ENCODE measurements around the gene RIGI.
"Not testable (repeated sequence)": the region's sequence is repeated elsewhere in the genome, so short reads cannot be mapped to it uniquely, and the experiment has no call there.

RIGI gene

DNA sequence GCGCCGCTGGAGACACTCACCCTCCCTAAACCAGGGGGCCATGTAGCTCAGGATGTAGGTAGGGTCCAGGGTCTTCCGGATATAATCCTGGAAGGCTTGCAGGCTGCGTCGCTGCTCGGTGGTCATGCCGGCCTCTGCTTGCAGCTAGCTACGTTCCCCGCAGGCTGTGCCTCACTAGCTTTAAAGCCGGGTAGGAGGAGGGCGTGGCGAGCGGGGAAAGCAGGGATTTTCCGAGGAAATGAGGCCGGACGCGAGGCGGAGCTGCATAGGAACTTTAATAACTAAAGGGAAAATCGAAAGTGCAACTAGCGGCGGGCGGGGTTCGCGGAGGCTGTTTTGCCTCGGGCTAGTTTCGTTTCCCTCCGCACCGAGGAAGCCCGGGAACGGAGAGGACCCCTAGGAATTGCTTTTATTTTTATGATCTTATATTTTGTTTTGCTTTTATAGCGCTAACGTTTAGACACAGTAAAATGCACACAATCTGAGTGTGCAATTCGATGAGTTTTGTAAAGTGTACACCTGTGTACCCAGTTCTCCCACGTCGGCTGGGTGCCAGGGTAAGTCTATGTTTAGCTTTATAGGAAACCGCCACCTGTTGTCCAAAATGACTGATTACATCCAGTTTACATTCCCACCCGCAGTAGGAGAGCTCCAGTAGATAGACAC lies at the start of gene RIGI:
Gene RIGI (minus strand): TSS at position 156 of the 666 bp plus-strand sequence. CDS start 30 bp downstream, at position 126.
- DNase-seq (ENCODE audit: insufficient read length, low spot score) (peak; percentile 17), FAIRE-seq (peak; percentile 92)

DNA sequence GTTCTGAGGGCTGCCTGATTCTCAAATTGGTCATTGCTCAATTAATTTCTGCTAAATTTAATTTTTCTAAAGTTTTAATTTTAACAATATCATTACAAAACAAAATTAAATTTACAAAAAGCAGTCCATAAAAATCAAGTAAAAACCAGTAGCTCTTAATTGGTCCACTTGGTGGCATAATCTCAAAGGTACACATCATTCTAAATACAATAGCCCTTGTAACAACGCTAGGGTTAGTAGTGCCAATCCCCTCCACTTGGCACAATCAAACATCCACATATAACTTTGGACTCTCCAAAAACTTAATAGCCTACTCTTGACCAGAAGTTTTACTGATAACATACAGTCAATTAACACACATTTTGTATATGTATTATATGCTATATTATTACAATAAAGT lies 48.9 kb upstream of the RIGI start:
- DNase-seq (ENCODE audit: insufficient read length, low spot score) (no peak), FAIRE-seq (no peak)

- DNase-seq (ENCODE audit: insufficient read length, low spot score) (no peak), FAIRE-seq (no peak)
Measured at GRCh38 chr9:32573821-32574220, 47.8 kb upstream of the RIGI start.

GRCh38 chr9:32572900-32573523 lies 47.0 kb upstream of the RIGI start, which contains the start of gene NDUFB6:
Gene NDUFB6, minus strand, starts transcription at chr9:32573159. Its CDS starts 99 bp downstream, at chr9:32573060.
- DNase-seq (ENCODE audit: insufficient read length, low spot score) (peak; percentile 81), FAIRE-seq (peak; percentile 100)

DNA sequence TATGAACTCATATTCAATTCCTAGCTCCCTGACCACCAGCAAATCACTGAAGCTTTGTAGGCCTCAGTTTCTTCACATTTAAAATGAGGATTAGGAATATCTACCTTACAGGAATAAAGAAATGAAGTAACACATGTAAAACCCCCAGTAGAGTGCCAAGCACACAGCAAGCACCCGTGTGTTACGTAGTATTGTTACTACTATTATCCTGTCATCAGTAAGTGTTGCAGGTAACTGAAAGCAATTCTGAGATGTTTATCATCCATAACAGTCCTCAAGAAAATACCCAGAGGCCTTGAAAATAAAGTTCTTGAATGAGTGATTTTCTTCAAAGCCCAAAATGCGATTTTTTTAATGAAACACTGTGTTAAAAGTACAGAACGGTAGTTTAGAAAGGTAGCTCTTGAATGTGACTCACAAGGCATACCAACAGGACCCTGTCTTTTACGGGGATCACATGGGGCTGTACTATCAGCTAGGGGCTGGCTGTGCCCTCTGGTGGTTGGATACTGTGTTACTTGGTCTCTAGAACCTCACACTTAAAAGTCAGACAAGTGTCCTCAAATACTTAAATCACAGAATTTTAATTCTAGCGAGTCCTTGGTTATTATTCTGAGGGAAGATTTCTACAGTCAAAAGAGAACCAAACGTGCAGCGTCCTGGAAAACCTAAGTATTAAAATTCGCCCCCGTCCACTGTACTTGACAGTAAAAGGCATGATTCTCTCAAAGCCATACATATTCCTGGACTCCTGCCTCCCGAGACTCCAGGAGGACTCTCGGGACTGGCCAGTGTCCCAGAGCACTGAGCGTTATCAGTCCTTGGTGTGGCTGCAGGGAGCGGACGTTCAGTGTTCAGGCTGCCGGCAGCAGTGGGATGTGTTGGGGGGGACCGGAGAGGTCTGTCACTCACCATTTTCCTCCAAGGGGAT lies 46.2 kb upstream of the RIGI start:
- FAIRE-seq (peak; percentile 93), DNase-seq (ENCODE audit: insufficient read length, low spot score) (peak; percentile 59)

DNA sequence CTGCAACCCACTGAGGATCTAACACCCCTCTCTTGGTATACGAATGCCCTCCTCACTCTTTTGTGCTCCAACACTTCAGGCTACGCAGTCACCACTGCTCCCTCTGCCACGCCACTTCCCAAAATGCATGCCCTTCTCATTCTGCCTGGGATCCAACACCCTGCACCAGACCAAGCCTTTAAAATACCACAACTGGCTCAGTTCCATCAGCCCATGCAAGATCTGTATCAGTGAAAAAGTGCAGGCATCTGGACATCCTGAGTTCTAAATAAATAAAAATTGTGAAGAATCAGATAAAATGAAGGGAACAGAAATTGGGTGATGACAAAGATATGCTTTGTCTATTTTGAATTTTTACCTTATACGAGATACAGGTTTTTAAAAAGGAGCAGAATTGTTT lies 44.3 kb upstream of the RIGI start:
- no peak for FAIRE-seq

DNA sequence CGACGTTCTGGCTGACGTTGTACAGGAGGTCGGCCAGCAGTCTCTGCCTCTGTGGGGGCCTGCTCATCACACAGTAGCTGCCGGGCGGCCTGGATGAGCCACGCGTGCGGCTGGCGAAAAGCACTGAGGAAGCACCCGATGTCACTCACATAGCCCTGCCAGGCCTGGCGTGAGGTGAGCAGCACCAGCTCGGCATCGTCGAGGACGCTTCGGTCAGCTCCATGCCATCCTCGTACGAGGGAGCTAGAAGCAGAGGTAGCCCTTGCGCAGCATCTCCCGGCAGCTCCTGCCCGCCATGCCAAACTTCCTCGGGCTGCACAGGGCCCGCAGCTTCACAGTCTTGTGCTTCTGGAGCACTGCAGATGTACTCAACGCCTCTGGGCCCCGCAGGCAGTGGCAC lies 40.8 kb upstream of the RIGI start:
- FAIRE-seq (no peak), DNase-seq (ENCODE audit: insufficient read length, low spot score) (no peak)

More for the DNA sequence above, 44.3 kb upstream of the RIGI start:
- no peak for DNase-seq (ENCODE audit: insufficient read length, low spot score)

DNA sequence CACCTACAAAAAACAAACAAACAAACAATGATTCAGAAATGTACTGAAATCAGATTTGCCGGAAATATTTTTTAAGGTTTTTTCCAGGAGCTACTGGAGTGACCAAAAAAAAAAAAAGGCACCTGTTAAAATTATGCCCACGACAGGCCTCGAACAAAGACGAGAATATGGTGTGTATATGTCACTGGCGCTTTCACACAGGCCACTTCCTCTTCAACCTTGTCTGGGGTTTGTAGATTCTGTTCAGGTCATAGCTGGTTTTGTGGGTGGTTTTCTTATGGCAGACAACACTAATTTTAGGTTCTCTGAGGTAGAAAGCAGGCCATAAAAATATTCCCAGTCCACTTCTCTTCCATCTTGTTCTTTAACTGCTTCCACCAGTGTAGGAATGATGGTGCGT lies 40.0 kb upstream of the RIGI start:
- FAIRE-seq = no peak
- DNase-seq (ENCODE audit: insufficient read length, low spot score) = no peak

DNA sequence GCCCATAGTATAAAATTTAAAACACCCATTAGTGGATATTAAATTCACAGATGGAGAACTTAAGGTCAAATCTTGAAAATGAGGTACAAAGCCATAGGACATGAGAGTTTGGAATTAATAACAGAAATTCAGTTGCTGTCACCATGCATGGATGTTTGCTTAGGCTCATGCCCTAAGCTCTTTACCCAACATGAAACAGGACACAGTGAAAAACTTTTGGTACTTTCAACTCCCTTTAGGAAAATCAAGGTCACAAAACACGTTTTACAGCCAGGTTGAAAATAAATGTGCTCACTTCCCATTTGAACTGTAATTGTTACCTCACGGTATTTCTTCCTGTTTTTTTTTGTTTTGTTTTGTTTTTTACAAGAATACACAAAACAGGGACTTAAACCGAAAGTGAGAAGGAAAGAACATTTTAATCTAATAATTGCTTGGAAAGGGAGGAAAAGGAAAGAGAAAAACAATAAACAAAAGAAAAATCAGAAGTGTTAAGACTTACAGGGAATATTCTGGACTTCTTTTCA lies 32.5 kb upstream of the RIGI start:
- DNase-seq (ENCODE audit: insufficient read length, low spot score) (no peak), FAIRE-seq (peak; percentile 45)

DNA sequence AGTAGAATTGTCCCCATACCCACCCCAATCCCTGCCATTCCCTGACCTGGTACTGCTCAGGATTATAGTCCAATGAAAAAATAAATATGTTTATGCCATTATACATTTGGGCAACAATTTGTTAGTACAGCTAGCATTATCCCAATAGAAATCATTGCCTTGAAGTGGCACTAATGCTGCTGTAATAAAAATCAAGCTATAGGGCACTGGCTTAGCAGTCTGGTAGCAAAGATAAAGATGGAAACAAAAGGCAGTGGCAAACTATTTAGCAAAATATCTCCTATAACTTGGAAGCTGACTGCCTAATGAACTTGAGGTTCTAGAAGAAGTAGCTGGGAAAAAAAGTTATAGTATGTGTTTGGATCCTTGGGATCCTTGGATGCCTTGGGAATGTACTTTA lies 28.6 kb upstream of the RIGI start:
- no peak for FAIRE-seq
- DNase-seq (ENCODE audit: insufficient read length, low spot score) = no peak

- FAIRE-seq (no peak), DNase-seq (ENCODE audit: insufficient read length, low spot score) (no peak)
Measured at GRCh38 chr9:32554107-32554506, 28.1 kb upstream of the RIGI start.

- peak; percentile 53 for DNase-seq (ENCODE audit: insufficient read length, low spot score)
Measured at GRCh38 chr9:32552172-32552872, 26.3 kb upstream of the RIGI start, which contains the start of the genes SMIM27 and TOPORS. Gene SMIM27, plus strand, starts transcription at chr9:32552327. Its CDS starts 108 bp downstream, at chr9:32552435. Gene TOPORS, minus strand, starts transcription at chr9:32552586. Its CDS starts 150 bp downstream, at chr9:32552436.

DNA sequence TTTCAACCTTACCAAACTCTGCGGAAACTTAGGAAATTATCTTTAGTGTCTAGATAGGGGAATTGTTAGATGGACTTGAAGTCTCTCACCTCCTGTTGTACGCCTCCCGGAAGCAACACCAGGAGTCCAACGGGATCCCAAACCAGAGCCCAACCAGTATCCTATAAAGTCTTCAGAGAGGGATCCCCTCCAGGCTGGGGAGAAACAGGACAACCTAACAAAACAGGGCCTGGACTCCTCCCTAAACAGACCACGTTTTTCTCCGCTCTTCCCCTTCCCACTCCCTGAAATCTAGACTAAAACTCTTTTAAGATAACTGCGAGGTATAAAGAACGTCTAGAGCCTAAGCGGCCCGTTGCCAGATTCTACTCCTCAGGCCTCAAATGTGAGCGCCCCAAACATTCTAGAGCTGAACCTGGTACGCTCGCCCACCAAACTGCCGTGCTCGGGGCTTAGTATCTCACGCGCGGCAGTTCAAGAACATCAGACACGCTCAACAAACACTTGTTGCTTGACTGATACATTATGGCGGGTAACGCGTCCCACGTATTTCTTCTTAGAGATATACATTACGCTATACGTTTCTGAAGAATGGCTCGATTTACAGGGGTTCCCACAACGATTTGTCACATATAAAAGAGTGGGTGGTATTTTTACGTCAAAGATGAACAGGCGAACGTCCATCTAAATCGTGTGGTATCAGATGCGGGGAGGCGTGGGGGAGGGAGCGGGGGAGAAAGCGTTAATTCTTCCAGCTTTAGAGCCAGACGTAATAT lies 25.5 kb upstream of the RIGI start:
- DNase-seq (ENCODE audit: insufficient read length, low spot score) (no peak), FAIRE-seq (peak; percentile 62)

More at GRCh38 chr9:32552172-32552872, 26.3 kb upstream of the RIGI start, which contains the start of the genes SMIM27 and TOPORS:
- peak; percentile 90 for FAIRE-seq

- DNase-seq (ENCODE audit: insufficient read length, low spot score) (peak; percentile 91), FAIRE-seq (peak; percentile 81)
Measured at GRCh38 chr9:32550562-32551275, 24.7 kb upstream of the RIGI start.

DNA sequence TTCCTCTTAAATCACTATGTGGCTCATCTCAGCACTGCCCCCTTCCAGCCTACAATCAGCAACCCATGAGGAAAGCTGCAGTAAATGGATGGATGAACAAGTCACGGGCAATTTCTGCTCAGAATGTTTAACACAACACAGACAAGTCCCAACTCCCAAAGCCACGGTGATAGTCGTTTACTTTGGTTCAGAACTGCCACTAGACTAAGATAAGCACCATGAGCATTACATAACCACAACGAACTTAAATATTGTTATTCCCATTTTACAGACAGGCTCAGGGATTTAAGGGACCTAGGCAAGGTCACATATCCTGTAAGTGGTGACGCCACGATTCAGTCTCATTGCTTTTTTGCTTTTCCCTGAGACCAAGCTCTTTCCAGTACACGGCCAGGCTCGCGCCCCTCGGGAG lies 24.2 kb upstream of the RIGI start:
- FAIRE-seq (peak; percentile 71), DNase-seq (ENCODE audit: insufficient read length, low spot score) (no peak)

- not testable (repeated sequence) for DNase-seq (ENCODE audit: insufficient read length, low spot score); FAIRE-seq
Measured at GRCh38 chr9:32548213-32548612, 22.2 kb upstream of the RIGI start.

- FAIRE-seq (no peak), DNase-seq (ENCODE audit: insufficient read length, low spot score) (no peak)
Measured at GRCh38 chr9:32545884-32546283, 19.9 kb upstream of the RIGI start.

DNA sequence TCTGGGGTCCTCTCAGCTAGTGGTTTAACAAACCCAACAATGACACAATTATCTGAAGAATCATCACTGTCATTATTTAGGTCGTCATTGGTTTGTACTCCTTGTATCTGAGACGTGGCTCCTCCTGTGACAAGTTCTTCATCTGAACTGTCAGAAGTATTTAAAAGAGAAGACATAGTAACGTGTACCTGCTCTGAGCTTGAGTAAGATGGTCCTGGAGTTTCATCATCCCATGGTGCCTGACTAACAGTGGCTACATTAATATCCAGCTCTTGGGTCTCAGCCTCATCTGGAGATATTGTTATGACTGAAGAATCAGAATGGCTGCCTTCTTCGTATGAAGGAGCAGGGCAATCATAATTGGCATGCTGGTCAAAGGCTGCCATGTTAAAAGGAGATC lies 17.1 kb upstream of the RIGI start:
- FAIRE-seq = no peak
- DNase-seq (ENCODE audit: insufficient read length, low spot score) = no peak

GRCh38 chr9:32533816-32534215 lies 7.8 kb upstream of the RIGI start:
- FAIRE-seq (no peak), DNase-seq (ENCODE audit: insufficient read length, low spot score) (no peak)

Data from GM19239 (cell line).